Measurements from ENCODE around the gene WDR33.

DNA sequence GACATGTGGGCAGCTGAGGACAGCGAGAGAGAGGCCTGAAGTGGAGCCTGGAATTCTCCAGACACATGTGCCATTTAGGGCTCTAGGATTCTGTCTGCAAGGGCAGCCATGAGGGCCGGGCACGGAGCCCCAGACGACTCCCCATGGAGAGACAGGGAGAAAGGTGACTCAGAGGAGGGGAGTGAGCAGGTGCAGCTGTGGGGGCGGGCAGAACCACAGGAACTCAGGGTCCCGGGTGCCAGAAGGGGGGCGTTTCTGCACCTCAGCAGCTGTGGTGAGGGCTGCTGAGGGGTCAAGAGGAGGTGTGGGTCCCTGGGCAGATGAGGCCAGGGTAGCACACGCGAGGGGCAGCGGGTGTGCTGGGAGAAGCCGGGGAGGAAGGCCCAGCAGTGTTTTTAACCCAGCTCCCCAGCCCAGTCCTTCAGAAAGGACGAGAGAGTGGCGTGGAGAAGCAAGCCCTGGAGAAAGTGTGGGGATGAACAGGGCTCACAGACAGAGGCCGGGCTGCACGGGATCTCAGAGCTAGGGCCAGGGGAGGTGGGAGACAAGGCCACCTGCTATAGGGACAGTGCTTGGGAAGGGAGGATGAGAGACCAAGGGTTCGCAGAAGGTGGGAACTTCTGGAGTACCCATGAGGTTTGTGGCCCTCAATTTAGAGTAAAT, 157.4 kb downstream of the WDR33 start:
- TF ChIP-seq POLR2A (IDR thresholded peaks at IDR 0.05): no peak
- TF ChIP-seq, protein P1, sequence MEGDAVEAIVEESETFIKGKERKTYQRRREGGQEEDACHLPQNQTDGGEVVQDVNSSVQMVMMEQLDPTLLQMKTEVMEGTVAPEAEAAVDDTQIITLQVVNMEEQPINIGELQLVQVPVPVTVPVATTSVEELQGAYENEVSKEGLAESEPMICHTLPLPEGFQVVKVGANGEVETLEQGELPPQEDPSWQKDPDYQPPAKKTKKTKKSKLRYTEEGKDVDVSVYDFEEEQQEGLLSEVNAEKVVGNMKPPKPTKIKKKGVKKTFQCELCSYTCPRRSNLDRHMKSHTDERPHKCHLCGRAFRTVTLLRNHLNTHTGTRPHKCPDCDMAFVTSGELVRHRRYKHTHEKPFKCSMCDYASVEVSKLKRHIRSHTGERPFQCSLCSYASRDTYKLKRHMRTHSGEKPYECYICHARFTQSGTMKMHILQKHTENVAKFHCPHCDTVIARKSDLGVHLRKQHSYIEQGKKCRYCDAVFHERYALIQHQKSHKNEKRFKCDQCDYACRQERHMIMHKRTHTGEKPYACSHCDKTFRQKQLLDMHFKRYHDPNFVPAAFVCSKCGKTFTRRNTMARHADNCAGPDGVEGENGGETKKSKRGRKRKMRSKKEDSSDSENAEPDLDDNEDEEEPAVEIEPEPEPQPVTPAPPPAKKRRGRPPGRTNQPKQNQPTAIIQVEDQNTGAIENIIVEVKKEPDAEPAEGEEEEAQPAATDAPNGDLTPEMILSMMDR (IDR thresholded peaks at IDR 0.05): no peak
- no peak for TF ChIP-seq EP300 (IDR thresholded peaks at IDR 0.05)

Data from tibial nerve (tissue), 4 donors.